GM19372 (cell line): ENCODE results near the gene LEMD3.

Source experiments
- ATAC-seq: cut with Tn5 transposase; IDR thresholded peaks from one replicate; pipeline ENCODE4 v1.9.1; 2021; ENCODE audit warnings: mild to moderate bottlenecking, low read depth, moderate library complexity; ENCODE audit not compliant: unreplicated experiment

Gene LEMD3

DNA sequence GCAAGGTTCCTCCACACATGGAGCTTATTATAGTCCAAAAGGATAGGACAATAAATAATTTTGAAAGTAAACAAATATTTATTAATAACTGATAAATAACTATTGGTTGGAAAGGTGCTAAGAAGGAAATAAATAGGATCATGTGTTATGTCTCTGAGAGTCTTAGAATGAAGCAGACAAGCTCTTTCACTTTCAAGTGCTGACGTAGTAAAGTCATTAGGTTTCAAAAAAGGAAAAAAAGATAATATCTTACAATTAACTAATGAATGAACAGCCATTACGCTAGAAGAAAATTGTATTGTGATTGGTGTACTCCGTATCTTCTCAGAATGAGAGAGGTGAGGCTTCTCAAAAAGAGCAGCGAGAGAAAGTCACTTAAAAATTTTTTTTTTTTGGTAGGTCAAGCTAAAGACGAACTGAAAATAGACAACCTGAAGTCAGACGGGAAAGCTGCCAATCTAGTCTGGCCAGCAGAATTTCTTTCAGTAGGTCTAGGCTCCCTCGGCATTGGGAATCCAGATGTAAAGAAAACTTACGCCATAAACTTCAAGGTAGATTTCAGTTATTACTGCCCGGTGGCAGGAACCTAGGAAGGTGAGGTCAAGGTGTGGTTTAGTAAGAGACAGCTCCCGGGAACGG lies 583 bp upstream of the LEMD3 start:
- ATAC-seq, result peak; percentile 0

DNA sequence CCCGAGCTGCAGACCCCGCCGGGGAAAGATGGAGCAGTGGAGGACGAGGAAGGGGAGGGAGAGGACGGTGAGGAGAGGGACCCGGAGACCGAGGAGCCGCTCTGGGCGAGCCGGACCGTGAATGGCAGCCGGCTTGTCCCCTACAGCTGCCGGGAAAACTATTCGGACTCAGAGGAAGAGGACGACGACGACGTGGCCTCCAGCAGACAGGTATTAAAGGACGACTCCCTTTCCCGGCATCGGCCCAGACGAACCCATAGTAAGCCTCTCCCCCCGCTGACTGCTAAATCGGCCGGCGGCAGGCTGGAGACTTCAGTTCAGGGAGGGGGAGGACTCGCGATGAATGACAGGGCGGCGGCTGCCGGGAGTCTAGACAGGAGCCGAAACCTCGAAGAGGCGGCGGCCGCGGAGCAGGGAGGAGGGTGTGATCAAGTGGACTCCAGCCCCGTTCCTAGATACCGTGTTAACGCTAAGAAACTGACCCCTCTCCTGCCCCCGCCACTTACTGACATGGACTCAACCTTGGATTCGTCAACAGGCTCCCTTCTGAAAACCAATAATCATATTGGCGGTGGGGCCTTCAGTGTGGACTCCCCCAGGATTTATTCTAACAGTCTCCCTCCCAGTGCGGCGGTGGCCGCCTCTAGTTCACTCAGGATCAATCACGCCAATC lies 962 bp downstream of the LEMD3 start:
- peak; percentile 44 for ATAC-seq

DNA sequence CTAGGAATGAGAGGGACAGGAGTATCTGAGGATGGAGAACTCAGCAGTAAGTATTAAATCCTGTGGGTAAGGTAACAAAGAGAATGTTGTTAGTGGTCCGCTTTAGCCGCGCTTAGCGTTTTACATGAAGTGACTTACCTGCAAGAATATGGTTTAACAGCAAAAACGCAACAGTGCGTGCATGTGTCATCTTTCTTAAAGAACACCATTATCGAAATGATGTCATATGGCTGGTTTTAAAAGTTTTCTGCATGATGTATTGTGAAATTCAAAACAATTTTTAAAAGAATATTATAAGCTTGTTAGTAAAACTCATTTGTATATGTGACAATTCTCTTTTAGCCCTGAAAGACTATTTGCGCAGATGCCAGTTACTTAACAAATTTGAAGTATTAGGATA lies 1.7 kb downstream of the LEMD3 start:
- no peak for ATAC-seq

DNA sequence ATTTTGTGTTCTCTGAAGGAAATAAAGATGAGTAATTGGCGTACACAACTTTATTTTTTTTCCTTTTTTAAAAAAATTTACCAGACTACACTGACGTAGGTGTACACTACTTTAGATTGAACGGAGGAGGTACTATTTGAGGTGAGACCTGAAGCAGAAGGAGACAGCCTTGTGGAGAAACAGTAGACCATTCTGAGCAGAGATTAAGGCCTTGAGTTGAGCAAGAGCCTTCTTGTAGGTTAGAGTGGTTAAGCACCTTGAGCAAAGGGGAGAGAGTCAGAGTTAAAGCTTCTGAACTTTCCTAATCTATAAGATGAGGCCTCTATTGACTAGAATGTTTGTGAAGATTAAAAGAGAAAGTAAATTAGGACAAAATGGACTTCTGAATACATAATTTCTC lies 2.5 kb downstream of the LEMD3 start:
- ATAC-seq, result no peak

DNA sequence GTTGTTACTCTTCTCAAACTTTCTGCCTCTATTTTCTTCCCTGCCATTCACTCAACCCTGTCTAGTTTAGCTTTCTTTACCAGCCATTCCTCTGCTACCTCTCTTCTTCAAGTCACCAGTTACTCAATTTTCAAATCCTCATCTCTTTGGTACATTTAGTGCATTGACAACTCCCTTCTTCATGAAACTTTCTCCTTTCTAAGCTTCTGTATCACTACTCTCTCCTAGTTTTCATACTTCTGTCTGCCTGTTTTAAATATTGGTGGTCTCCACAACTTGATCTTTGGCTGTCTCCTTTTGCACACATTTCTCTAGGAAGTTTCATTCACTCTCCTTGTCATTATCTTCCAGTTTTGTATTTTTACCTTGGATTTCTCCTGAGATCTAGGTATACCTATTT lies 6.0 kb downstream of the LEMD3 start:
- ATAC-seq, result no peak

DNA sequence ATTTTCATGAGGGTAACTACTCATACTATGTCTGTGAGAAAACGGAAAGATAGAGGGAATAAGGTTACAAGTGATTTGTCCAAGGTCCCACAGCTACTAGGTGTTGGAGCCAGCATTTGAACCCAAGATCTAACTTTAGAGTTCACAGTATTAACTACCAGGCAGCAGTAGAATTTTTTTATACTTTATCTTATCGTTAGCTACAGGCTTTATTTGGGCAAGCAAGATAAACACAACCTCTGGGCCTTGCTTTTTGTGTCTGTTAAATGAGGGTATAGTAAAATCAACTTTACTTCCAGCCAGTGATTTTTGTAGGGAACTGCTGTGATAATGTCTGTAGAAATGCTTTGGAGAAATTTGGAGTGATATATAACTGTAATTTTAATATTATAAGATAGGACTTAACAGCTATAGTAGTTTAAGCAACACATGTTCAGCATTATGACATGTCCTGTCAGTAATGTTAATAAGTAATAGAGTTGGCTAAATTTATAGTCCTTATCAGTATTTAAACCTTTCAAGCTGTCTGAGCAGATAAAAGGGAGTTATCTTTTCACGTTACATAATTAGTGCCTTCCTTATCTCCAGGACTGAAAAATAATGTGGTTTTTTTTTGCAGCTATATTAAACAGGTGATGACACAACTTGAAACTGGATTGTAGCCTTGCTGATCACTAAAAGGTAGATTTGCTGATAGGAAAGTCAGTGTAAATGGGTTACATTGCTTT lies 12.8 kb downstream of the LEMD3 start:
- ATAC-seq, result no peak

DNA sequence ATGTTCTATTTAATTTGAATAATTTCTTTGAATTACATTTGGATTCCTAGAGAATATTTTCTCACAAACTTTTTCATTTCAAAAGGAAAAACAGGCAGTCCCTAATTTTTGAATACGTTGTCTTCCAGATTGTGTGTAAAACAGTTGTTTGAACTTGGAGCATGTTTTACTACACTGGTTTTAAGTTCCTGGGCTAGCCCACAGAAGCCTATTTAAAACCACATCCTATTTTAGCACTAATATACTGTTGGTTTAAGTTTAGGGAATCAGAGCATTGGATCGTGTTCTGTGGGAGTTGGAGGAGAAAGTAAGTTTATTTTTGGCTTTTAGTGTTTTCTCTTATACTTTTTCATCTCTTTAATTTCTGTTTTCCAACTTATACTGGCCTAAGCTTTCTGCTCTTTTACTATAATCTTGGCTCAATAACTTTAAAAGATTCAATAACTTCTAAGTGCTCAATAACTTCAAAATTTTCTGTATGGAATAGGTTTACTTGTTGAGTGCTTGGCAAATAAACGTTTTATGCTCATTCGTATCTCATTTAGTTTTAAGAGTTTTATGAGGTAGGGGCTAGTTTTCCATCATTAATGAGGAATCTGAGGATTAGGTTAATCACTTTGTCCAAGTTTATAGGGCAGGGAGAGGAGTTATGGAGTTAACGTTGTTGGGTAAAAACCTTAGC lies 14.9 kb downstream of the LEMD3 start:
- no peak for ATAC-seq

DNA sequence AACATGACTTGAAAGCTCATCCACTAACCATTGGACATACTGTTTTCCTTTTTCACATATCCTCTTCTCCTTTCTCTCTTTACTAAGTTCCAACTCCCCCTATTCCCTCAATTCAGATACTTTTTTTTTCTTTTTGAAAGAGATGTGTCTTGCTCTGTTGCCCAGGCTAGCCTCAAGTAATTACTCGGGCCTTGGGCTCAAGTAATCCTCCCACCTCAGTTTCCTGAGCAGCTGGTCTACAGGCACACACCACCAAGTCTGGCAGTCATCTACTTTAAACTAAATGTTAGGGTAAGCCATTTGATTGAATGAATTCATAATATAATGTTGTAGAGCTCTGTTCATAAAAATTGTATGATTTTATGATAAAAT lies 15.5 kb downstream of the LEMD3 start:
- ATAC-seq, result no peak

DNA sequence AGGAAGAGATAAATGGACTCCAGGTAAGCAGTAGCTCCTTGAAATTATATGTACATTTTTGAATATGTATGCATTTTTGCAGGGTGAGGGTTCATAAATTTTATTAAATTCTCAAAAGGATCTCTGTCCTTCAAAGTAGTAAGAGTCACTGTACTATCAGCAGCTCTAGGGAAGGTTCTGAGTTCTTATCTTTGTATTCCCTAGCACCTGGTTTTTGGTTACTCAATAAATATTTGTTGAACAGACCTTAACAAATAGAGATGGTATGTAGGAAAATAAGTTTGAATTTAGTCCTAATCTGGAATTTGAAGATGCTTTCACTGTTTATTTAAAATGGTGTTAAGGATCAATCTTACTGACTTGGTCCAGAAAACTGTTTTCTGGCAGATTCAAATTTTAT lies 18.3 kb downstream of the LEMD3 start:
- ATAC-seq, result no peak

DNA sequence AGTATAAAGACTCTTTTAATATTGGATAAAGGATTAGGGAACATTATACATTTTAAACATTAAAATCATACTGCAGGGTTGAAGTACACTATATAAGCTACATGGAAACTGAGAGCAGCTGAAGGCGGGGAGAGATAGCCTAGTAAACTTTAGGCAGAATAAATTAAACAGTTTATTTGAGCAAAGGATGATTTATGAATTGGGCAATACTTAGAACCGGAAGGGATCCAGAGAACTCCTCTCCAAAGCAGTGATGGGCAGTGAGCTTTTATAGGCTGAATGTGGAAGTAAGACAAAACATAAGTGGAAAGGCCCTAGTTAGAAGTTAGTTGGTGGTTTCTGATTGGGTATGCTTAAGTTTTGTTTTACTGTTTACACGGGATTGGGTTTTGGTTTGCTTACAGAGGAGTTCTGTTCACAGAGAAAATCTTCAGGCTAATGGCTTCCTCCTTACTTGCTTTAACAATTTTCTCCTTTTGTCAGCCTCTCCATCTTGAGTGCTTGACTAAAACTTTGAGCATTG lies 18.9 kb downstream of the LEMD3 start:
- peak; percentile 44 for ATAC-seq

DNA sequence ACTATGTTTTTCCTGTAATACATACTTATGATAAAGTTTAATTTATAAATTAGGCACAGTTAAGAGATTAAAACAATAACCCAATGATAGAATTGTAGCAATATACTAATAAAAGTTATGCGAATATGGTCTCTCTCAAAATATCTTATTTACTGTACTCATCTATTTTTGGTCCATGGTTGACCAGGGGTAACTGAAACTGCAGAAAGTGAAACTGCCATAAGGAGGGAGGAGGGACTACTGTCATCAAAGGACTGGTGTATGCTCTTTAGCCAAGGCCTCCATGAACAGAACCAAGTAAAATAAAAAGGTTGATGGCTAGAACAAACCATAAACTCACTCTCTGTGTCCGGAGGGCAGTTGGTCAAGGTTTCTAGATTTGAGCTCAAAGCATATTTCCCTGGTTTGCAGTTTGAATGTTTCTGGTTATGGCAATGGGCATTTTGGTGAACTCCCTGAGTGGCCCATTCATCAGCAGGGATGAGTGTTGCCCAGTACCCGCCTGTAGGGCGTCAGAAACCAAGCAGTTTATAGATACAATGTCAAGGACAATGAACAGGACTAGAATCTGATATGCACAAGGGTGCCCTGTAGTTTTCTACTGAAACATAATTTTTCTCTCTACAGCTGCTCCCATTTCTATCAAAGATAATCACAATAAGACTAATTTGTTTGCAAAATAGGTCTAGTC lies 19.8 kb downstream of the LEMD3 start:
- ATAC-seq, result peak; percentile 95

DNA sequence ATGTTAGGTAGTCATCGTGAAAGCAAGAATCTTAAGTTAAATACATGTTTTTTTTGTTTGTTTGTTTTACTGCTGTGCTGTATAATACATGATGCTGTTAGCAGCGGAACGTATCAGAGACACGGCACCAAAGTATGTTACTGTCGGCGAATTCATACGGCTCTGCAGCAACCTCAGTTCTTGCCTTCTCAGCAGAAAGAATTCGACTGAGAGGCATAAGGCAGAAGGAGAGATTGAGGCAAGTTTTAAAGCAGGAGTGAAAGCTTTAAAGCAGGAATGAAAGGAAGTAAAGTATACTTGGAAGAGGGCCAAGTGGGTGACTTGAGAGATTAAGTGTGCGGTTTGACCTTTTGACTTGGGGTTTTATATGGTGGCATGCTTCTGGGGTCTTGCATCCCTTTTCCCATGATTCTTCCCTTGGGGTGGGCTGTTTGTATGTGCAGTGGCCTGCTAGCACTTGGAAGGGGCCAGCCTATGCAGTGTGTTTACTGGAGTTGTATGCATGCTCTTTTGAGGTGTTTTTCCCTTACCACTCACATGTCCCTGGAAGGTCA lies 23.7 kb downstream of the LEMD3 start:
- no peak for ATAC-seq

DNA sequence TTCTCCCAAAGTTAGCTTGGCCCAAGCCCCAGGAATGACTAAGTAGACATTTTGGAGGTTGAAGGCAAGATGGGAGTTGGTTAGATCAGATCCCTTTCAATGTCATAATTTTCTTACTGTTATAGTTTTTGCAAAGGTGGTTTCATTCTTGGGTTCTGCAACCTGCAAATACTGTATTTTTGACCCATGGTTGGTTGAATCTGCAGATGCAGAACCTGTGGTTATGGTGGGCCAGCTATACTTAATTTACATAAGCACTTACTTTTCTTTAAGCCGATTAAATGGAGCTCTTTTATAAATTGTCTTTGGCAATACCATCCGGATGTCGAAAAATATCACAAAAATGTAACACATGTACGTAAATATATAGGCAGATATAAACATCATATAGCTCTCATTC lies 25.6 kb downstream of the LEMD3 start:
- ATAC-seq, result no peak

DNA sequence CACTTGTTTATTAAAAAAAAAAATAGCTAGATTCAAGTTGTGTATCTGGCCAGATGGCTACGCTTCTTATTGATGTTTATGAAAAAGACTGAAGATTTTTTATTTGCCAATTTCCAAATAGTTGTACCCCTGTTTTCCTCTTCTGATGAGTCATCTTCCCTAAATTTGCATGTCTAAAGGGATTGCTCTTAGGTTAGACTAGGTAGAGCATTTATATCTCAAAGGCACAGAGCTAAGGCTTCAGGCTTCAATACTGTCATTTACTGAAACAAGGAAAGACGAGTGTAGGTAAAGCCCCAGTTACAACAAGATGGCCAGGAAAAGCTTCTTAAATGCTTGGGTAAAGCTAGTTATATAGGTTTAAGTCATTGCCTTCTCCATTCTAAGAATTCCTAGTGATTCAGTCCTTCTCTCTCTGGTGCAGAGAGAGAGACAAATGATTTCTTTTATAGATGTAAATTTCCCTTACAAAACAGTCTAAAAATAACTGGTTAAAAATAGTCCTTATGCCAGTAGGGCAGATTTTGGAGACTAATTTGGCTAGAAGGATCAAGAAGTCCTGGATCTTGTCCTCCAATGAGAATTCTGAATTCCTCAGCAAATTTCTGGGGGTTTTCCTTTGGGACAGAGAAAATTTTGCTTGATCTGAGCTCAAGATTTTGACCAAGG lies 26.1 kb downstream of the LEMD3 start:
- no peak for ATAC-seq

DNA sequence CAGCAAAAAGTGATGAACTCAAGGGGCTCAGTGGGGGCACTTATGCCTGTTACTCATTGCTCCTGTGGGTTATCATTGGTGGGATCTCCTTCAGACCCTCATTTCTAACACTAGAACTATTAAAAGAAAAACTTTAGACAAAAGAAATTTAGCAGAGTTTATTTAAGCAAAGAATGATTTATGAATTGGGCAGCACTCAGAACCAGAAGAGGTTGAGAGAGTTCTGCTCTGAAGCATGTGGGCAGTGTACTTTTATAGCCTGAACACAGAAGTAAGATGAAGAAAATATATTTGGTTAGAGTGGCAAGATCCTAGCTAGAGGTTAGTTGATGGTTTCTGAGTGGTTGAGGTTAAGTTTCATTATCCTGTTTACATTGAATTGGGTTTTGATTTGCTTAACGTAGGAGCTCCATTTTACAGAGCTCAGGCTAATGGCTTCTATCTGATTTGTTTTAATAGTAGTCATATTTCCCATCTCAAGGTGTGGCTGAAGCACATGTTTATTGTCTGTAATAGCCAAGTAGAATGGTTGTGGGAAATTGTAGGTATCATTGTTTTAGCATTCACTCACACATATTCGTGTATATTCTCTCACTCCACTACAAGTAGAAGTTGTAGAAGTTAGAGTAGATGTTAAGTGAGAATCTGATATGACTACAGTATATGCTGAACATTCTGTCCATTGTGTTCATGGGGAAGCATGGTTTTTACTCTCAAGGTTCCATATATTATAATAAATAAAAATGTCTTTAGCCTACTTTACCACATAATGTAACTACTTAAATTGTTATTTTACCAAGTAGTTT lies 27.6 kb downstream of the LEMD3 start:
- ATAC-seq, result no peak

DNA sequence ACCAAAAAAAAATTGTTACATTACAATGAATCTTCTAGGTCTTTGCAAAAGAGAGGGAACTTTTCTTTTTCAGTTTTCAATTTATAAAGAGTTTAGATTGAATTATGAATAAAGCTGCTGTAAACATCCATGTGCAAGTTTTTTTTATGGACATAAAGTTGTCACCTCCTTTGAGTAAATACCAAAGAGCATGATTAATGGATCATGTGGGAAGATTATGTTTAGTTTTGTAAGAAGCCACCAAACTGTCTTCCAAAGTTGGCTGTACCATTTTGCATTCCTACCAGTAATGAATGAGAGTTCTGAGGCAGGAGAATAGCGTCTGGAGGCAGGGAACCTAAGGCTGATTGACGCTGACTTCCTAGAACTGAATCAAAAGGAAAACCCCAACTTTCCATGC lies 30.2 kb downstream of the LEMD3 start:
- ATAC-seq, result no peak

DNA sequence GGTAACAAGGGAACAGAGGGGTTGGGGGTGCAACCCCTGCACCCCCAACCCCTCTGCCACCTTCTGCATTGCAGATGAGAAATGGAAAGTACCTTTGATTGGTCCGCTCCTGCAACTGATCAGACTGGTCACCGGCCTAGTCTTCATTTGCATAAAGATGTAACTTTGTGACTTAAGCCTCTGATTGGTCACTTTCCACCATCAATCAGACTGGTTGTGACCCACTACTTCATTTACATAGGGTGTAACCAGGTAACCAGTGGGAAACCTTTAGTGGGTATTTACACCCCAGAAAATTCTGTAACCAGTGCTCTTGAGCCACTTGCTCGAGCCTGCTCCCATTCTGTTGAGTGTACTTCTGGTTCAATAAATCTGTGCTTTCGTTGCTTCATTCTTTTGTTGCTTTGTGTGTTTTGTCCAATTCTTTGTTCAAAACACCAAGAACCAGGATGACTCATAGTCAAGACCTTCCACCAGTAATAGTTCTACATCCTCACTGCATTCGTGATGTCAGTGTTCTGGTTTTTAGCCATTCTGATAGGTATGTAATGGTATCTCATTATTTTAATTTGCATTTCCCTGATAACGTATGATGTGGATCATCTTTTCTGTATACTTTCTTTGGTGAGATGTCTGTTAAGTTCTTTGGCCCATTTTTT lies 30.8 kb downstream of the LEMD3 start:
- ATAC-seq, result no peak

DNA sequence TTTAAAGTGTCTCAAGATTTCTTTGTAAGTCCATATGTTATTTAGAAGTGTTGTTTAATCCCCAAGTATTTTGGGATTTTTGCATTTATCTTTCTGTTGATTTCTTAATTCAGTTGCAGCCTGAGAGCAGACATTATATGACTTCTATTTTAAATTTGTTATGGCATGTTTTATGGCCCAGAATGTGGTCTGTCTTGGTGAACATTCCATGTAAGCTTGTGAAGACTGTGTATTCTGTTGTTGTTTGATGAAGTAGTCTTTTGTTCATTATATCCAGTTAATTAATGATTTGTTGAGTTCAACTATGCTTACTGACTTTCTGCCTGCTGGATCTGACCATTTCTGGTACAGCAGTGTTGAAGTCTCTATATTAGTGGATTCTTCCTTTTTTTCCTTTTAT lies 34.0 kb downstream of the LEMD3 start:
- ATAC-seq, result no peak
